ENCODE measurements around the gene KRTAP20-4. TPM values are rescaled to one million over a fixed set of nuclear protein-coding genes. Genes with fewer than 3 reads are reported as not detected.

Gene KRTAP20-4
- polyA plus RNA-seq, 1 donor: not detected

DNA sequence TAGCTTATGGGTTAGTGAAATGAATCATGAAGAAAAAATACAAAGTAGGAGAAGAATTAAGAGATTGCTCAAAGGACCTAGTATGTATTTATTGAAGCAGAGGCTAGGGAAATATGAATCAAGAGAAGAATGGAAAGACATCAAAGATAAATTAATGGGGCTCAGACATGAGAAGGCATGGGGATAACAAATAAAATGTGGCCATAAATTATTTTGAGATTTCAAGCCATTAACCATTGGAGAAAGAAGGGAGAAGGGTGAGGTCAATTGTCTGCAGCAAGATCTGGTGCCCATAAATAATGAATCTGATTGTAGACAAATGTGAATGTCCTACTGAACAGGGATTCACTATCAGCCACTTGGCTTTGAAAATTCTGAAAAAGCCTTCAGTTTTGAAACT is 32.5 kb downstream of the KRTAP20-4 start:
- no peak for DNase-seq (ENCODE audit: low read depth)

DNA sequence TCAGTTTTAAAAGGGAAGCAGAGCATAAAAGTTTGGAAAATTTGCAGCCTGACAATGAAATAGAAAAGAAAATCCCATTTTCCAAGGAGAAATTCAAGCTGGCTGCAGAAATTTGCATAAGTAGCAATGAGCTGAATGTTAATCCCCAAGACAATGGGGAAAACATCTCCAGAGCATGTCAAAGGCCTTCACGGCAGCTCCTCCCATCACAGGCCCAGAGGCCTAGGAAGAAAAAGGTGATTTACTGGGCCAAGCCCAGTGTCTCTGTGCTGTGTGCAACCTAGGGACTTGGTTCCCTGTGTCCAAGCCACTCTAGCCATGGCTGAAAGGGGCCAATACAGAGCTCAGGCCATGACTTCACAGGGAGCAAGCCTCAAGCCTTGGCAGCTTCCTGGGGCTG is 48.3 kb downstream of the KRTAP20-4 start:
- DNase-seq (ENCODE audit: low read depth): no peak

Other genes with a start within 250 kb of the KRTAP20-4 start
- not detected for gene KRTAP13-2, start 248.4 kb upstream of the KRTAP20-4 start, polyA plus RNA-seq (ENCODE audit: insufficient read length)
- not detected for gene KRTAP13-1, start 224.6 kb upstream of the KRTAP20-4 start, polyA plus RNA-seq (ENCODE audit: insufficient read length)
- not detected for gene KRTAP13-3, start 194.7 kb upstream of the KRTAP20-4 start, polyA plus RNA-seq (ENCODE audit: insufficient read length)
- not detected for gene KRTAP13-4, start 190.4 kb upstream of the KRTAP20-4 start, polyA plus RNA-seq (ENCODE audit: insufficient read length)
- gene KRTAP15-1, start 180.4 kb upstream of the KRTAP20-4 start, polyA plus RNA-seq (ENCODE audit: insufficient read length): not detected
- not detected for gene KRTAP19-1, start 140.3 kb upstream of the KRTAP20-4 start, polyA plus RNA-seq (ENCODE audit: insufficient read length)
- gene KRTAP19-2, start 133.2 kb upstream of the KRTAP20-4 start, polyA plus RNA-seq (ENCODE audit: insufficient read length): not detected
- not detected for gene KRTAP19-3, start 128.6 kb upstream of the KRTAP20-4 start, polyA plus RNA-seq (ENCODE audit: insufficient read length)
- gene KRTAP19-4, start 123.5 kb upstream of the KRTAP20-4 start, polyA plus RNA-seq (ENCODE audit: insufficient read length): not detected
- gene KRTAP19-5, start 118.5 kb upstream of the KRTAP20-4 start, polyA plus RNA-seq (ENCODE audit: insufficient read length): not detected
- not detected for gene KRTAP19-6, start 78.8 kb upstream of the KRTAP20-4 start, polyA plus RNA-seq (ENCODE audit: insufficient read length)
- not detected for gene KRTAP19-7, start 59.3 kb upstream of the KRTAP20-4 start, polyA plus RNA-seq (ENCODE audit: insufficient read length)
- not detected for gene KRTAP22-2, start 30.2 kb upstream of the KRTAP20-4 start, polyA plus RNA-seq (ENCODE audit: insufficient read length)
- gene KRTAP6-3, start 28.2 kb upstream of the KRTAP20-4 start, polyA plus RNA-seq (ENCODE audit: insufficient read length): not detected
- gene KRTAP6-2, start 21.7 kb upstream of the KRTAP20-4 start, polyA plus RNA-seq (ENCODE audit: insufficient read length): not detected
- gene KRTAP22-1, start 19.5 kb upstream of the KRTAP20-4 start, polyA plus RNA-seq (ENCODE audit: insufficient read length): not detected
- not detected for gene KRTAP6-1, start 6.7 kb upstream of the KRTAP20-4 start, polyA plus RNA-seq (ENCODE audit: insufficient read length)
- not detected for gene KRTAP20-1, start 4.2 kb upstream of the KRTAP20-4 start, polyA plus RNA-seq (ENCODE audit: insufficient read length)
- gene KRTAP20-2, start 14.6 kb downstream of the KRTAP20-4 start, polyA plus RNA-seq (ENCODE audit: insufficient read length): not detected
- gene KRTAP20-3, start 22.2 kb downstream of the KRTAP20-4 start, polyA plus RNA-seq (ENCODE audit: insufficient read length): not detected
- gene KRTAP21-3, start 98.2 kb downstream of the KRTAP20-4 start, polyA plus RNA-seq (ENCODE audit: insufficient read length): not detected
- gene KRTAP21-2, start 126.6 kb downstream of the KRTAP20-4 start, polyA plus RNA-seq (ENCODE audit: insufficient read length): not detected
- gene KRTAP21-1, start 134.8 kb downstream of the KRTAP20-4 start, polyA plus RNA-seq (ENCODE audit: insufficient read length): not detected
- not detected for gene KRTAP8-1, start 192.6 kb downstream of the KRTAP20-4 start, polyA plus RNA-seq (ENCODE audit: insufficient read length)
- not detected for gene KRTAP7-1, start 209.1 kb downstream of the KRTAP20-4 start, polyA plus RNA-seq (ENCODE audit: insufficient read length)

All from forelimb muscle (tissue), 1 donor.